Keratinocyte (primary cell): ENCODE data around the gene RAB6A. TPM values are rescaled to one million over a fixed set of nuclear protein-coding genes. Genes with fewer than 3 reads are reported as not detected.
A peak's percentile ranks its signal among the peaks of the same experiment; 100 is the strongest.

ENCODE experiments used
- DNase-seq: peaks from one replicate; pipeline ENCODE4 v3.0.0-alpha.2; 2011; ENCODE audit warnings: low read depth, missing footprints, low spot score
- FAIRE-seq: peaks from 2 replicates; lab custom pipeline; 2011; peaks lifted over from hg19 to GRCh38; lab: Jason Lieb, UNC
- H2AFZ ChIP-seq: 2 replicates; pipeline ENCODE4 v1.6.0; 2012; ENCODE audit warnings: low read length, control low read depth, inconsistent platforms; ENCODE audit not compliant: control insufficient read depth
- H3K27ac ChIP-seq: 2 replicates; pipeline ENCODE4 v1.5.1; 2011; ENCODE audit warnings: low read length; ENCODE audit not compliant: control insufficient read depth, insufficient read depth
- H3K27me3 ChIP-seq: 3 replicates; pipeline ENCODE4 v1.6.0; 2011; ENCODE audit warnings: low read length; ENCODE audit not compliant: control insufficient read depth, insufficient read depth; ENCODE audit errors: extremely low read depth
- H3K36me3 ChIP-seq, 2 experiments: 2 replicates in 1 of 2; 3 replicates in 1 of 2; pipeline ENCODE4 v1.5.1; 2011; ENCODE audit warnings: low read length in 2 of 2, mild to moderate bottlenecking in 1 of 2; ENCODE audit not compliant: control insufficient read depth in 2 of 2, insufficient read depth in 2 of 2; ENCODE audit errors: extremely low read depth in 1 of 2
- H3K4me1 ChIP-seq: 3 replicates; pipeline ENCODE4 v1.5.1; 2011; ENCODE audit warnings: low read length; ENCODE audit not compliant: control insufficient read depth, insufficient read depth; ENCODE audit errors: extremely low read depth
- H3K4me2 ChIP-seq: 3 replicates; pipeline ENCODE4 v1.6.0; 2011; ENCODE audit warnings: low read depth, low read length; ENCODE audit not compliant: control insufficient read depth, insufficient read depth; ENCODE audit errors: extremely low read depth
- H3K4me3 ChIP-seq, 3 experiments: fragments of 200-600 bp in 1 of 3; sonication (generic) in 1 of 3; 2 replicates in 2 of 3; 3 replicates in 1 of 3; pipeline ENCODE4 v1.5.1; 2011 to 2016; ENCODE audit warnings: low read length in 3 of 3, mild to moderate bottlenecking in 3 of 3, control low read depth in 2 of 3, inconsistent platforms in 1 of 3, low read depth in 1 of 3, mixed read lengths in 1 of 3, mixed run types in 1 of 3, moderate library complexity in 1 of 3; ENCODE audit not compliant: control insufficient read depth in 2 of 3, insufficient read depth in 2 of 3; ENCODE audit errors: extremely low read depth in 1 of 3
- H3K79me2 ChIP-seq: 2 replicates; pipeline ENCODE4 v1.6.0; 2012; ENCODE audit warnings: low read length; ENCODE audit not compliant: control insufficient read depth, insufficient read depth
- H3K9ac ChIP-seq: 3 replicates; pipeline ENCODE4 v1.6.0; 2011; ENCODE audit warnings: low read length; ENCODE audit not compliant: control insufficient read depth, insufficient read depth; ENCODE audit errors: extremely low read depth
- H3K9me1 ChIP-seq: 3 replicates; pipeline ENCODE4 v1.6.0; 2011; ENCODE audit warnings: low read length; ENCODE audit not compliant: control insufficient read depth, insufficient read depth; ENCODE audit errors: extremely low read depth
- H3K9me3 ChIP-seq: 2 replicates; pipeline ENCODE4 v1.5.1; 2012; ENCODE audit warnings: low read depth, low read length; ENCODE audit not compliant: control insufficient read depth
- H4K20me1 ChIP-seq: 3 replicates; pipeline ENCODE4 v1.6.0; 2011; ENCODE audit warnings: low read length; ENCODE audit not compliant: control insufficient read depth, insufficient read depth; ENCODE audit errors: extremely low read depth
- CTCF ChIP-seq, 3 experiments: IDR thresholded peaks in 1 of 3; conservative IDR thresholded peaks in 1 of 3; optimal IDR thresholded peaks in 1 of 3; 2 replicates in 2 of 3; 3 replicates in 1 of 3; pipeline versions ENCODE3 to v1.5.1; 2011; ENCODE audit warnings: low read length in 3 of 3, mild to moderate bottlenecking in 3 of 3, moderate library complexity in 2 of 3, control low read depth in 1 of 3, inconsistent platforms in 1 of 3; ENCODE audit not compliant: insufficient read depth in 2 of 3; ENCODE audit errors: extremely low read depth in 1 of 3
- EZH2 ChIP-seq: IDR thresholded peaks from one replicate; pipeline ENCODE4 v1.6.1; 2012; ENCODE audit warnings: inconsistent platforms, mild to moderate bottlenecking, low read length, moderate library complexity
- dilution Hi-C: fragments of 300-500 bp; cut with MboI; formaldehyde crosslinking; loops from one replicate; pipeline ENCODE4 v1.7.0; 2020; ENCODE audit warnings: low sequenced_read_pairs; ENCODE audit not compliant: extremely low pct_ligation_motif_present
- polyA plus RNA-seq, 5 experiments: library from polyadenylated mRNA; depleted of rRNA in 3 of 5; stranded (reverse) in 3 of 5; stranded (forward) in 1 of 5; unstranded in 1 of 5; fragments of >200 nt; gene quantifications; 1 replicate in 1 of 5; 2 replicates in 3 of 5; 3 replicates in 1 of 5; pipeline versions ENCODE4 v1.2.1 to v1.2.3, GENCODE V29; 2011 to 2012; ENCODE audit warnings: missing spikeins in 2 of 5, low read depth in 1 of 5, low replicate concordance in 1 of 5

The RAB6A gene
- polyA plus RNA-seq, 1 donor (not counting 4 experiments of a cell fraction or from before 2014, with no cell fraction given): 142 TPM

- H4K20me1 ChIP-seq: no peaks in the 10 kb centered on the region
- peaks cover 79% of the 10 kb centered on the region for H3K79me2 ChIP-seq
- DNase-seq (no peak), FAIRE-seq (peak; percentile 46)
- H3K9me1 ChIP-seq: no peaks in the 10 kb centered on the region
- H2AFZ ChIP-seq: no peak overlapping the region
- H3K27me3 ChIP-seq: no peaks in the 10 kb centered on the region
- dilution Hi-C loops: no loop called here
- peaks cover 0 to 6% of the 10 kb centered on the region in 2 experiments for H3K36me3 ChIP-seq
- peak overlapping the region; percentile 84 for H3K27ac ChIP-seq
- peaks cover 20% of the 10 kb centered on the region for H3K4me1 ChIP-seq
- H3K9me3 ChIP-seq: no peaks in the 10 kb centered on the region
- H3K9ac ChIP-seq: no peak overlapping the region
- H3K4me2 ChIP-seq: peak overlapping the region; percentile 95
- TF ChIP-seq EZH2: no peak
- TF ChIP-seq CTCF (optimal IDR thresholded peaks at IDR 0.05 in 1 of 3, IDR thresholded peaks at IDR 0.05 in 1 of 3, conservative IDR thresholded peaks at IDR 0.05 in 1 of 3; ENCODE audit: extremely low read depth in 1 of 3, insufficient read depth in 2 of 3, low read length in 3 of 3): no peak
- peak overlapping the region in 2 of 3 experiments; percentile 88 to 92 for H3K4me3 ChIP-seq
Observed at GRCh38 chr11:73757598-73757997, 3.3 kb downstream of the RAB6A start.

DNA sequence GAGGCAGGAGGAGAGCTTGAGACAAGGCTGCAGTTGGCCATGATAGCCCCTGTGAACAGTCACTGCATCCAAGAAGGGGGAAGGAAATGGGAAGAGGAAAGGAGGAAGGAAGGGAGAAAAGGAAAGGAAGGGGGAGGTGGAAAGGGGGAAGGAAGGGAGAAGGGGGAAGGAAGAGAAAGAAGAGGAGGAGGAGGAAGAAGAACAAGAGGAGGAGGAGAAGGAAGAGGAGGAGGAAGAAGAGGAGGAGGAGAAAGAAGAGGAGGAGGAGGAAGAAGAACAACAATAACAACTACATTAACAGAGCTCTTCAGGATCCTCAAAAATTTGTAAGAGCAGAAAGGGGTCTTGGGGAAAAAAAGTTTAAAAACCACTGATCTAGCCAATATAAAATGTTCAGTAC lies 5.2 kb downstream of the RAB6A start:
- Histone ChIP-seq H3K4me2 (no peak overlapping the region), H2AFZ (no peak overlapping the region), H3K79me2 (peaks cover 96% of the 10 kb centered on the region), H3K27ac (no peak overlapping the region), H3K9ac (no peak overlapping the region), H3K9me3 (no peaks in the 10 kb centered on the region), H3K9me1 (no peaks in the 10 kb centered on the region), H3K36me3 (peaks cover 0 to 11% of the 10 kb centered on the region in 2 experiments), H3K4me3 (no peak overlapping the region), H3K4me1 (peaks cover 20% of the 10 kb centered on the region), H3K27me3 (no peaks in the 10 kb centered on the region), H4K20me1 (peaks cover 4% of the 10 kb centered on the region)
- dilution Hi-C loops: no loop called here
- FAIRE-seq: no peak
- DNase-seq: no peak
- TF ChIP-seq EZH2 (no peak), CTCF (optimal IDR thresholded peaks at IDR 0.05 in 1 of 3, IDR thresholded peaks at IDR 0.05 in 1 of 3, conservative IDR thresholded peaks at IDR 0.05 in 1 of 3; ENCODE audit: extremely low read depth in 1 of 3, insufficient read depth in 2 of 3, low read length in 3 of 3) (no peak)
